GM23248 (cell line): ENCODE measurements around the gene ARHGAP26.

ENCODE experiments used
- EZH2 ChIP-seq: fragments of 200-600 bp; sonication (generic); IDR thresholded peaks from 2 replicates; pipeline ENCODE4 v1.6.1; 2018; ENCODE audit warnings: antibody characterized with exemption, mild to moderate bottlenecking; ENCODE audit not compliant: insufficient read depth, poor library complexity, severe bottlenecking
- EZH2phosphoT487 ChIP-seq: fragments of 200-600 bp; sonication (generic); IDR thresholded peaks from 2 replicates; pipeline ENCODE4 v1.6.1; 2018; ENCODE audit warnings: antibody characterized with exemption, moderate library complexity, mild to moderate bottlenecking, low read depth; ENCODE audit not compliant: insufficient read depth

GRCh38 chr5:143199161-143199560, 429.0 kb downstream of the ARHGAP26 start:
- TF ChIP-seq EZH2 = no peak
- no peak for TF ChIP-seq EZH2phosphoT487
